Endothelial cell of umbilical vein (primary cell): ENCODE results near the gene RMC1. TPM values are rescaled to one million over a fixed set of nuclear protein-coding genes. Genes with fewer than 3 reads are reported as not detected.
A peak's percentile ranks its signal among the peaks of the same experiment; 100 is the strongest.

Experiments
- BruUV-seq: library from RNA; stranded (reverse); fragments of 400-500 nt; replicated peaks from 2 replicates; lab custom pipeline; 2021; lab: Mats Ljungman, UMichigan
- CTCF ChIA-PET: fragments of 300-600, 350-600 bp; sonication (Branson Sonifier 250); formaldehyde crosslinking; loops from one replicate; lab custom pipeline; 2021; ENCODE audit warnings: antibody characterized with exemption, inconsistent platforms; lab: Charles Lee
- POLR2A ChIA-PET: fragments of 300-600, 350-600 bp; sonication (Branson Sonifier 250); formaldehyde crosslinking; loops from one replicate; lab custom pipeline; 2021; ENCODE audit warnings: antibody characterized with exemption, inconsistent platforms; lab: Charles Lee
- DNase-seq: peaks from one replicate; pipeline ENCODE4 v3.0.0-alpha.2; 2011; ENCODE audit warnings: low read depth, low spot score
- FAIRE-seq: peaks from 2 replicates; lab custom pipeline; 2011; peaks lifted over from hg19 to GRCh38; lab: Jason Lieb, UNC
- H2AFZ ChIP-seq: 2 replicates; pipeline ENCODE4 v1.6.0; 2012; ENCODE audit warnings: low read depth, low read length, control low read depth, inconsistent platforms
- H3K27ac ChIP-seq: 2 replicates; pipeline ENCODE4 v1.5.1; 2011; ENCODE audit warnings: low read depth, mild to moderate bottlenecking, control low read depth, low read length, moderate library complexity; ENCODE audit not compliant: insufficient read depth
- H3K27me3 ChIP-seq, 2 experiments: 2 replicates each; pipeline versions ENCODE4 v1.6.0 to v1.6.1; 2011; ENCODE audit warnings: low read length in 2 of 2, mixed read lengths in 1 of 2; ENCODE audit not compliant: control insufficient read depth in 2 of 2, insufficient read depth in 2 of 2
- H3K36me3 ChIP-seq, 2 experiments: 2 replicates in 1 of 2; 3 replicates in 1 of 2; pipeline ENCODE4 v1.5.1; 2011; ENCODE audit warnings: low read length in 2 of 2, mild to moderate bottlenecking in 1 of 2, moderate library complexity in 1 of 2; ENCODE audit not compliant: control insufficient read depth in 2 of 2, insufficient read depth in 2 of 2; ENCODE audit errors: extremely low read depth in 1 of 2
- H3K4me1 ChIP-seq: 3 replicates; pipeline ENCODE4 v1.5.1; 2011; ENCODE audit warnings: mild to moderate bottlenecking, low read length; ENCODE audit not compliant: control insufficient read depth, insufficient read depth; ENCODE audit errors: extremely low read depth
- H3K4me2 ChIP-seq: 2 replicates; pipeline ENCODE4 v1.6.1; 2011; ENCODE audit warnings: low read length, control low read depth, mixed read lengths; ENCODE audit not compliant: insufficient read depth
- H3K4me3 ChIP-seq, 3 experiments: fragments of 200-600 bp in 1 of 3; sonication (generic), shearing (Covaris generic) in 1 of 3; replicated peaks in 1 of 3; 2 replicates each; pipeline ENCODE4 v1.5.1; 2011 to 2016; ENCODE audit warnings: control low read depth in 3 of 3, low read length in 3 of 3, mild to moderate bottlenecking in 2 of 3, inconsistent platforms in 1 of 3, low read depth in 1 of 3, moderate library complexity in 1 of 3; ENCODE audit not compliant: insufficient read depth in 1 of 3
- H3K79me2 ChIP-seq: 2 replicates; pipeline ENCODE4 v1.6.0; 2012; ENCODE audit warnings: low read length, inconsistent platforms; ENCODE audit not compliant: control insufficient read depth, insufficient read depth
- H3K9ac ChIP-seq: replicated peaks from 2 replicates; pipeline ENCODE3; 2011; ENCODE audit warnings: low read length, control low read depth; ENCODE audit not compliant: insufficient read depth; ENCODE audit errors: extremely low read depth
- H3K9me1 ChIP-seq: replicated peaks from 3 replicates; pipeline ENCODE4 v1.6.0; 2011; ENCODE audit warnings: mild to moderate bottlenecking, low read length; ENCODE audit not compliant: control insufficient read depth, insufficient read depth; ENCODE audit errors: extremely low read depth
- H3K9me3 ChIP-seq: replicated peaks from 2 replicates; pipeline ENCODE4 v1.5.1; 2012; ENCODE audit warnings: low read length, inconsistent platforms; ENCODE audit not compliant: control insufficient read depth, insufficient read depth
- H4K20me1 ChIP-seq: replicated peaks from 2 replicates; pipeline ENCODE3; 2011; ENCODE audit warnings: mild to moderate bottlenecking, low read length; ENCODE audit not compliant: control insufficient read depth, insufficient read depth; ENCODE audit errors: extremely low read depth
- EZH2 ChIP-seq: IDR thresholded peaks from 2 replicates; pipeline ENCODE4 v1.6.1; 2012; ENCODE audit warnings: borderline replicate concordance, low read depth, mild to moderate bottlenecking, moderate library complexity, low read length, inconsistent platforms; ENCODE audit not compliant: severe bottlenecking
- FOS ChIP-seq: IDR thresholded peaks from 2 replicates; pipeline ENCODE4 v1.6.1; 2011; ENCODE audit warnings: mild to moderate bottlenecking, low read length, moderate library complexity, borderline replicate concordance; ENCODE audit not compliant: insufficient read depth
- GATA2 ChIP-seq: IDR thresholded peaks from 2 replicates; pipeline ENCODE4 v1.7.0; 2011; ENCODE audit warnings: low read depth, mild to moderate bottlenecking, moderate library complexity, mixed read lengths, low read length; ENCODE audit not compliant: insufficient read length, insufficient read depth
- JUN ChIP-seq: IDR thresholded peaks from 2 replicates; pipeline ENCODE4 v1.6.1; 2011; ENCODE audit warnings: borderline replicate concordance, low read depth; ENCODE audit not compliant: insufficient read length, insufficient read depth
- MYC ChIP-seq: IDR thresholded peaks from one replicate; pipeline ENCODE4 v1.6.1; 2011; ENCODE audit warnings: mild to moderate bottlenecking, low read depth, low read length
- POLR2A ChIP-seq: IDR thresholded peaks from 2 replicates; pipeline ENCODE4 v1.6.1; 2012; ENCODE audit warnings: low read depth, mild to moderate bottlenecking, control low read depth, low read length
- POLR2AphosphoS5 ChIP-seq: IDR thresholded peaks from 2 replicates; pipeline ENCODE4 v1.6.1; 2012; ENCODE audit warnings: low read depth, mild to moderate bottlenecking, control low read depth, low read length, moderate library complexity; ENCODE audit not compliant: insufficient read depth
- dilution Hi-C: fragments of 300-500 bp; cut with MboI; formaldehyde crosslinking; loops from one replicate; pipeline ENCODE4 v1.15.0; 2019; ENCODE audit warnings: low sequenced_read_pairs; ENCODE audit not compliant: extremely low pct_ligation_motif_present
- intact Hi-C: fragments of 100-400 bp; cut with micrococcal nuclease; formaldehyde crosslinking; loops from one replicate; pipeline ENCODE4 v1.10.0; 2022
- polyA plus RNA-seq, 4 experiments: library from polyadenylated mRNA; depleted of rRNA in 3 of 4; stranded (reverse) in 3 of 4; unstranded in 1 of 4; fragments of >200 nt; gene quantifications; 2 replicates each; pipeline versions ENCODE4 v1.2.1 to v1.2.3, GENCODE V29; 2011 to 2012; ENCODE audit warnings: missing spikeins in 1 of 4
- total RNA-seq: library from RNA; stranded (reverse); gene quantifications from 2 replicates; pipeline ENCODE4 v1.2.3, GENCODE V29; 2021
- TF ChIP-seq, protein P1 (sequence below): IDR thresholded peaks from 2 replicates; pipeline ENCODE4 v1.6.1; 2011; ENCODE audit not compliant: insufficient read depth, insufficient read length
- TF ChIP-seq, protein P2 (sequence below), 2 donors: IDR thresholded peaks; 1 replicate in 1 of 2; 2 replicates in 1 of 2; pipeline ENCODE4 v1.5.1; 2011; ENCODE audit warnings: low read length in 2 of 2, mild to moderate bottlenecking in 2 of 2, moderate library complexity in 2 of 2, control low read depth in 1 of 2, inconsistent platforms in 1 of 2, low read depth in 1 of 2; ENCODE audit not compliant: insufficient read depth in 1 of 2; ENCODE audit errors: extremely low read depth in 1 of 2

The RMC1 gene
- total and polyA plus RNA-seq, 2 donors (not counting 3 experiments of a cell fraction or from before 2014, with no cell fraction given) = 26.2 to 29.7 TPM

DNA sequence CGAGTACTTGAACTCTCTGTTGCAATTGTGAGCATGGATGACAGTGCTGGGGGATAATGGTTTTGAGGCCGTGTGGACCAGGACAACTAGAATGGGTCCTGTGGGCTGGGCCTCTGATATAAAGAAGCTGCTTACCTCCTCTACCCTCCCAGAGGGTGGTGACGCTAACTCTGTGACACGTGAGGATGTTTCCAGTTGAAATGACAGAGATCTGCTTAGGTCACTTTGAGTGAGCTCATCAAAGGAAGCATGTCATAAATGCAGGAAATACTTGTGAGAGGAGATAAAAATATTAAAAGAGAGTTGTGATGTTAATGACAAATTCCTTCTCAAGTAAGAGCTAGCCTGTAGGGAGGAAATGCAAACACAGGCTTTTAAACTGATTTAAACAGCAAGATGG lies 16.4 kb downstream of the RMC1 start:
- intact Hi-C loops = loop anchor here (2.0 to 10.0 kb wide), 4 partner anchors 15 to 598 kb away; no protein-coding TSS in a partner anchor
- Histone ChIP-seq H3K9me3 (no peaks in the 10 kb centered on the region), H3K4me2 (no peak overlapping the region), H3K36me3 (peaks cover 10 to 24% of the 10 kb centered on the region in 2 experiments), H3K27ac (peak overlapping the region; percentile 57), H3K4me1 (peaks cover 26% of the 10 kb centered on the region), H3K9me1 (no peaks in the 10 kb centered on the region), H3K27me3 (no peaks in the 10 kb centered on the region), H3K4me3 (no peak overlapping the region), H4K20me1 (no peaks in the 10 kb centered on the region), H2AFZ (no peak overlapping the region), H3K9ac (no peak overlapping the region), H3K79me2 (no peaks in the 10 kb centered on the region)
- POLR2A ChIA-PET = no interaction called here
- dilution Hi-C loops = no loop called here
- peak; percentile 24 for FAIRE-seq
- peak; percentile 43 for TF ChIP-seq GATA2
- TF ChIP-seq, protein P1, sequence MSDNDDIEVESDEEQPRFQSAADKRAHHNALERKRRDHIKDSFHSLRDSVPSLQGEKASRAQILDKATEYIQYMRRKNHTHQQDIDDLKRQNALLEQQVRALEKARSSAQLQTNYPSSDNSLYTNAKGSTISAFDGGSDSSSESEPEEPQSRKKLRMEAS = no peak
- TF ChIP-seq JUN = peak; percentile 69
- TF ChIP-seq FOS = no peak
- no peak for TF ChIP-seq POLR2A
- no peak for TF ChIP-seq MYC
- TF ChIP-seq EZH2 = no peak
- TF ChIP-seq, protein P2, sequence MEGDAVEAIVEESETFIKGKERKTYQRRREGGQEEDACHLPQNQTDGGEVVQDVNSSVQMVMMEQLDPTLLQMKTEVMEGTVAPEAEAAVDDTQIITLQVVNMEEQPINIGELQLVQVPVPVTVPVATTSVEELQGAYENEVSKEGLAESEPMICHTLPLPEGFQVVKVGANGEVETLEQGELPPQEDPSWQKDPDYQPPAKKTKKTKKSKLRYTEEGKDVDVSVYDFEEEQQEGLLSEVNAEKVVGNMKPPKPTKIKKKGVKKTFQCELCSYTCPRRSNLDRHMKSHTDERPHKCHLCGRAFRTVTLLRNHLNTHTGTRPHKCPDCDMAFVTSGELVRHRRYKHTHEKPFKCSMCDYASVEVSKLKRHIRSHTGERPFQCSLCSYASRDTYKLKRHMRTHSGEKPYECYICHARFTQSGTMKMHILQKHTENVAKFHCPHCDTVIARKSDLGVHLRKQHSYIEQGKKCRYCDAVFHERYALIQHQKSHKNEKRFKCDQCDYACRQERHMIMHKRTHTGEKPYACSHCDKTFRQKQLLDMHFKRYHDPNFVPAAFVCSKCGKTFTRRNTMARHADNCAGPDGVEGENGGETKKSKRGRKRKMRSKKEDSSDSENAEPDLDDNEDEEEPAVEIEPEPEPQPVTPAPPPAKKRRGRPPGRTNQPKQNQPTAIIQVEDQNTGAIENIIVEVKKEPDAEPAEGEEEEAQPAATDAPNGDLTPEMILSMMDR (IDR thresholded peaks at IDR 0.05; ENCODE audit: extremely low read depth in 1 of 2, insufficient read depth in 1 of 2, low read depth in 1 of 2, low read length in 2 of 2) = no peak
- no peak for TF ChIP-seq POLR2AphosphoS5
- DNase-seq = peak; percentile 43
- CTCF ChIA-PET = interaction anchor here (0.6 to 1.8 kb wide), 5 partner anchors 15 to 183 kb away, joined by 3 to 11 read pairs (median 4); no protein-coding TSS in a partner anchor
- BruUV-seq = no TSS peak
